Myocyte (in vitro differentiated cells): ENCODE measurements around the gene AURKAIP1. TPM values are rescaled to one million over a fixed set of nuclear protein-coding genes. Genes with fewer than 3 reads are reported as not detected.

Experiments
- microRNA-seq: library from miRNA; unstranded; fragments of <30 nt; microRNA quantifications from one replicate; pipeline ENCODE4, GENCODE V29; 2016
- total RNA-seq: library from RNA; depleted of rRNA; stranded (reverse); fragments of >200 nt; gene quantifications from 2 replicates; pipeline ENCODE4 v1.2.3, GENCODE V29; 2014

AURKAIP1 gene
- total RNA-seq, 1 donor from 2014 or later = 198 TPM

Small RNA genes within 50 kb of the gene (microRNA-seq; reads per million reads assigned to microRNA genes)
- gene MIR6808 = 0.48 reads per million

Other genes with a start within 250 kb of the AURKAIP1 start
- not detected in 2 replicates for gene TTLL10, start 201.3 kb downstream of the AURKAIP1 start, total RNA-seq
- 0.47 TPM in 1 of 2 replicates, not detected in the other for gene TNFRSF18, start 168.6 kb downstream of the AURKAIP1 start, total RNA-seq
- gene TNFRSF4, start 161.1 kb downstream of the AURKAIP1 start, total RNA-seq = not detected in 2 replicates
- 142 and 150 TPM in 2 replicates for gene SDF4, start 143.2 kb downstream of the AURKAIP1 start, total RNA-seq
- 61.8 and 68.1 TPM in 2 replicates for gene B3GALT6, start 143.0 kb downstream of the AURKAIP1 start, total RNA-seq
- 1.2 TPM in 1 of 2 replicates, not detected in the other for gene C1QTNF12, start 128.5 kb downstream of the AURKAIP1 start, total RNA-seq
- 50.3 and 52.2 TPM in 2 replicates for gene UBE2J2, start 101.4 kb downstream of the AURKAIP1 start, total RNA-seq
- gene SCNN1D, start 94.8 kb downstream of the AURKAIP1 start, total RNA-seq = 2.2 and 2.5 TPM in 2 replicates
- 97.3 and 106 TPM in 2 replicates for gene ACAP3, start 67.3 kb downstream of the AURKAIP1 start, total RNA-seq
- 41.6 and 43.4 TPM in 2 replicates for gene PUSL1, start 66.6 kb downstream of the AURKAIP1 start, total RNA-seq
- gene INTS11, start 50.5 kb downstream of the AURKAIP1 start, total RNA-seq = 74.5 and 76.4 TPM in 2 replicates
- gene CPTP, start 50.4 kb downstream of the AURKAIP1 start, total RNA-seq = 26.2 and 28.9 TPM in 2 replicates
- 0.10 and 0.13 TPM in 2 replicates for gene TAS1R3, start 43.9 kb downstream of the AURKAIP1 start, total RNA-seq
- 121 and 137 TPM in 2 replicates for gene DVL1, start 25.8 kb downstream of the AURKAIP1 start, total RNA-seq
- 224 and 252 TPM in 2 replicates for gene MXRA8, start 16.7 kb downstream of the AURKAIP1 start, total RNA-seq
- 185 and 228 TPM in 2 replicates for gene CCNL2, start 24.1 kb upstream of the AURKAIP1 start, total RNA-seq
- 113 TPM in 2 replicates for gene MRPL20, start 32.1 kb upstream of the AURKAIP1 start, total RNA-seq
- not detected in 2 replicates for gene ANKRD65, start 46.1 kb upstream of the AURKAIP1 start, total RNA-seq
- gene VWA1, start 60.5 kb upstream of the AURKAIP1 start, total RNA-seq = 0.52 and 1.0 TPM in 2 replicates
- gene ATAD3C, start 74.5 kb upstream of the AURKAIP1 start, total RNA-seq = not detected in 2 replicates
- 12.1 and 20.2 TPM in 2 replicates for gene ATAD3B, start 96.6 kb upstream of the AURKAIP1 start, total RNA-seq
- 31.3 and 41.9 TPM in 2 replicates for gene ATAD3A, start 137.0 kb upstream of the AURKAIP1 start, total RNA-seq
- gene TMEM240, start 165.4 kb upstream of the AURKAIP1 start, total RNA-seq = not detected in 2 replicates
- 97.7 and 108 TPM in 2 replicates for gene SSU72, start 199.7 kb upstream of the AURKAIP1 start, total RNA-seq
- gene FNDC10, start 224.9 kb upstream of the AURKAIP1 start, total RNA-seq = 1.0 and 3.5 TPM in 2 replicates
- 88.3 and 89.5 TPM in 2 replicates for gene MIB2, start 240.3 kb upstream of the AURKAIP1 start, total RNA-seq